ENCODE data around the gene SEMA3E. TPM values are rescaled to one million over a fixed set of nuclear protein-coding genes. Genes with fewer than 3 reads are reported as not detected.

Gene SEMA3E
- total RNA-seq, 1 experiment from 2014 or later = 3.6 TPM

GRCh38 chr7:83655951-83656556 lies 7.1 kb upstream of the SEMA3E start:
- H3K27ac ChIP-seq (ENCODE audit: low read length) = no peak overlapping the region
- H4K20me1 ChIP-seq (ENCODE audit: low read length) = no peaks in the 10 kb centered on the region
- ChIA-PET CTCF (interaction anchor here (0.7 kb wide), 1 partner anchor 252 kb away, joined by 3 read pairs; no protein-coding TSS in a partner anchor), POLR2A (ENCODE audit: unreplicated experiment) (no interaction called here)
- H3K9me3 ChIP-seq (ENCODE audit: low read length) = no peaks in the 10 kb centered on the region
- no peaks in the 10 kb centered on the region for H3K27me3 ChIP-seq (ENCODE audit: low read length)
- H3F3A ChIP-seq (ENCODE audit: low read length, unreplicated experiment) = no peaks in the 10 kb centered on the region
- no peak overlapping the region for H3K9ac ChIP-seq (ENCODE audit: low read length)
- H2AFZ ChIP-seq (ENCODE audit: low read length) = no peak overlapping the region
- H3K4me3 ChIP-seq (ENCODE audit: low read length) = no peak overlapping the region
- H3K9me2 ChIP-seq (replicated peaks; ENCODE audit: low read length) = no peaks in the 10 kb centered on the region
- no peaks in the 10 kb centered on the region for H3K79me2 ChIP-seq (ENCODE audit: low read length)
- TF ChIP-seq EZH2phosphoT487 (IDR thresholded peaks at IDR 0.05; ENCODE audit: borderline replicate concordance, low read length) (no peak), CTCF (conservative IDR thresholded peaks at IDR 0.05; ENCODE audit: low read depth, low read length) (peak; percentile 94), EZH2 (IDR thresholded peaks at IDR 0.05; ENCODE audit: low read length, unreplicated experiment) (no peak)
- H3K4me1 ChIP-seq (ENCODE audit: insufficient read depth, low read length) = no peaks in the 10 kb centered on the region
- BruUV-seq (replicated peaks) = no TSS peak
- intact Hi-C loops (cut with micrococcal nuclease) = loop anchor here (1.0 to 2.0 kb wide), 4 partner anchors 142 to 290 kb away; no protein-coding TSS in a partner anchor
- no peaks in the 10 kb centered on the region for H3K36me3 ChIP-seq (ENCODE audit: low read depth, low read length)
- ATAC-seq = peak; percentile 79
- no peak overlapping the region for H3K4me2 ChIP-seq (ENCODE audit: low read length)
- peak; percentile 67 for DNase-seq

GRCh38 chr7:83652481-83652880 lies 3.5 kb upstream of the SEMA3E start:
- ChIA-PET POLR2A (ENCODE audit: unreplicated experiment) (no interaction called here), CTCF (no interaction called here)

More at GRCh38 chr7:83652481-83652880, 3.5 kb upstream of the SEMA3E start:
- no peak for DNase-seq
- Histone ChIP-seq H3K4me2 (ENCODE audit: low read length) (no peak overlapping the region), H3K79me2 (ENCODE audit: low read length) (no peaks in the 10 kb centered on the region), H3K9me3 (ENCODE audit: low read length) (no peaks in the 10 kb centered on the region), H3K9me2 (replicated peaks; ENCODE audit: low read length) (no peaks in the 10 kb centered on the region), H4K20me1 (ENCODE audit: low read length) (no peaks in the 10 kb centered on the region), H3K4me1 (ENCODE audit: insufficient read depth, low read length) (peaks cover 5% of the 10 kb centered on the region), H3F3A (ENCODE audit: low read length, unreplicated experiment) (no peaks in the 10 kb centered on the region), H3K27me3 (ENCODE audit: low read length) (no peaks in the 10 kb centered on the region), H3K4me3 (ENCODE audit: low read length) (no peak overlapping the region), H3K9ac (ENCODE audit: low read length) (no peak overlapping the region), H2AFZ (ENCODE audit: low read length) (no peak overlapping the region), H3K27ac (ENCODE audit: low read length) (no peak overlapping the region), H3K36me3 (ENCODE audit: low read depth, low read length) (no peaks in the 10 kb centered on the region)
- ATAC-seq = no peak
- TF ChIP-seq CTCF (conservative IDR thresholded peaks at IDR 0.05; ENCODE audit: low read depth, low read length) = no peak
- no peak for TF ChIP-seq EZH2phosphoT487 (IDR thresholded peaks at IDR 0.05; ENCODE audit: borderline replicate concordance, low read length)
- no peak for TF ChIP-seq EZH2 (IDR thresholded peaks at IDR 0.05; ENCODE audit: low read length, unreplicated experiment)
- no TSS peak for BruUV-seq (replicated peaks)
- intact Hi-C loops (cut with micrococcal nuclease) = no loop called here

Data from PC-3 (cell line).